Activated T-cell treated with anti-CD3 and anti-CD28 coated beads, Interleukin-2, amount 50 U/mL, for 4 hours (primary cell): ENCODE measurements around the gene CYP17A1. TPM values are rescaled to one million over a fixed set of nuclear protein-coding genes. Genes with fewer than 3 reads are reported as not detected.
A peak's percentile ranks its signal among the peaks of the same experiment; 100 is the strongest.

Source experiments
- ATAC-seq, 2 donors: fragments of 200-7000 bp; cut with Tn5 transposase; one replicate each; pipeline ENCODE4 v1.10.0; 2021
- DNase-seq: peaks from one replicate; pipeline ENCODE4 v3.0.0-alpha.2; 2020
- H3K27me3 Mint-ChIP-seq: one replicate; pipeline ENCODE4 v1.8.0; 2021; ENCODE audit warnings: low read depth, mixed read lengths
- H3K36me3 Mint-ChIP-seq: one replicate; pipeline ENCODE4 v1.8.0; 2022; ENCODE audit warnings: mixed read lengths; ENCODE audit not compliant: insufficient read depth
- H3K4me1 Mint-ChIP-seq: one replicate; pipeline ENCODE4 v1.8.0; 2021; ENCODE audit warnings: low read depth, mixed read lengths
- H3K4me3 Mint-ChIP-seq: one replicate; pipeline ENCODE4 v1.8.0; 2021; ENCODE audit warnings: mild to moderate bottlenecking, moderate library complexity, mixed read lengths
- H3K9me3 Mint-ChIP-seq: one replicate; pipeline ENCODE4 v1.8.0; 2021; ENCODE audit warnings: mixed read lengths
- total RNA-seq, 3 donors: library from RNA; stranded (reverse); gene quantifications; one replicate each; pipeline ENCODE4 v1.2.1, GENCODE V29; 2021

CYP17A1 gene
- total RNA-seq, 3 donors from 2014 or later = 1.2 to 1.9 (median 1.5) TPM

DNA sequence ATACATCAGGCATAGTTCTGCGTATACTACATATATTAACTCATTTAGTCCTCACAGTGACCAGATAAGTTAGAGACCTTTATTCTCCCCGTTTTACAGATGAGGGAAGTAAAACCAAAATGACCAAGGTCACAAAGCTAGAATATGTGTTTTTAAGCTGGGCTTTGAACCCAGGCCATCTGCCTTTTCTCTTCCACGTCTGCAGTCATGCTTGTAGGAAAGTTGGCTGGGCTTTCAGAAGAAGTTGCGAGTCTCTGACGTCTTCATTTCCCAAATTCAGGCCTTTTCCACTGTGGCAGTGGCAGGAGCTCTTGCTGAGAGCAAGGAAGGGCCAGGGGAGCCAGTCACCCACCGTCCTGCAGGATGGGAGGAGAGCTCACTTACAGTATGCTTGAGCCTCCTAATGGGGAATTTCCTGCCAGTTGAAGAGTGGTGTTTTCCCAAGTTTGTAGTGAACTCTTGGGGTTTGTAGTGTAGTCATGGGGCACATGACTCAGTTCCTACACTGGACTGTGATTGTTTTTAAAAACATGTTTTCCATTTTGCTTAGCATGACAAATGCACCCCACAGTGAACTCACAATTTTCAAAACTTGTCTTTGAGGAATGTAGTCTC, 34.2 kb downstream of the CYP17A1 start:
- ATAC-seq = peak; percentile 95 to 97
- no peak overlapping the region for H3K4me3 Mint-ChIP-seq
- H3K9me3 Mint-ChIP-seq = no peaks in the 10 kb centered on the region

DNA sequence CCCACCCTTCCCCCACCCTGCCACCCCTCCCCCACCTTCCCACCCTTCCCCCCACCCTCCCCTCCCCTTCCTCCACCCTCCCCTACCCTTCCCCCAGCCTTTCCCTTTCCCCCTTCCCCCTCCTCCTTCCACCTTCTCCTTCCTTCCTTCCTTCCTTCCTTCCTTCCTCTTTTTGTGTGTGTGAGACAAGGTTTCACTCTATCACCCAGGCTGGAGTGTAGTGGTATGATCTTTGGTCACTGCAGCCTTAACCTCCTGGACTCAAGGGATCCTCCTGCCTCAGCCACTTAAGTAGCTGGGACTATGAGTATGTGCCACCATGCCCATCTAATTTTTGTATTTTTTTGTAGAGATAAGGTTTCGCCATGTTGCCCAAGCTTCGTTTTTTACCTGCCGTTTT, 35.2 kb downstream of the CYP17A1 start:
- DNase-seq (no peak), ATAC-seq (no peak)
- Mint-ChIP-seq H3K9me3 (no peaks in the 10 kb centered on the region), H3K27me3 (no peaks in the 10 kb centered on the region), H3K4me3 (no peak overlapping the region), H3K4me1 (peaks cover 36% of the 10 kb centered on the region), H3K36me3 (peaks cover 29% of the 10 kb centered on the region)

More for the DNA sequence above, 34.2 kb downstream of the CYP17A1 start:
- Mint-ChIP-seq H3K4me1 (peaks cover 32% of the 10 kb centered on the region), H3K27me3 (no peaks in the 10 kb centered on the region), H3K36me3 (peaks cover 29% of the 10 kb centered on the region)
- no peak for DNase-seq

DNA sequence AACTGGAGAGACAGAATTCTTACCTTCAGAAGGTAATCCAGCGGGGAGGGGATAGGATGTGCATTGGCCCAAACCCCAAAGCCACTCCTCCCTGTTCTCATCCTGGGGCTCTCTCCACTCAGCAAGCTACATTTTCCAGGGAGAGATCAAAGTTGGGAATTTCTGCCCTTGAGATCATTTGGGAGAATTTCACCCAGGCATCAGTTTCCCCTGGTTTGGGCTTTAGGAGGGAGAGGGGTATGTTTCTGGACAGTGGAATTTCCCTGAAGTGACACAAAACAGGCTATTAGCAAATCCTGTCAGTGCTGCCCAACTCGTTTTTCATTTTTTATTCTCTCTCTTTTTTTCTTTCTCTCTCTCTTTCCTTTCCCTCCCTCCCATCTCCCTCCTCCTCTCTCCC, 35.7 kb downstream of the CYP17A1 start:
- ATAC-seq = no peak
- Mint-ChIP-seq H3K4me3 (no peak overlapping the region), H3K4me1 (peaks cover 38% of the 10 kb centered on the region), H3K36me3 (peaks cover 26% of the 10 kb centered on the region), H3K27me3 (no peaks in the 10 kb centered on the region), H3K9me3 (no peaks in the 10 kb centered on the region)
- DNase-seq = no peak

GRCh38 chr10:102800611-102801335, 36.4 kb downstream of the CYP17A1 start:
- Mint-ChIP-seq H3K27me3 (no peaks in the 10 kb centered on the region), H3K36me3 (peaks cover 26% of the 10 kb centered on the region), H3K4me1 (peaks cover 46% of the 10 kb centered on the region), H3K9me3 (no peaks in the 10 kb centered on the region), H3K4me3 (no peak overlapping the region)
- no peak for DNase-seq
- ATAC-seq = no peak

DNA sequence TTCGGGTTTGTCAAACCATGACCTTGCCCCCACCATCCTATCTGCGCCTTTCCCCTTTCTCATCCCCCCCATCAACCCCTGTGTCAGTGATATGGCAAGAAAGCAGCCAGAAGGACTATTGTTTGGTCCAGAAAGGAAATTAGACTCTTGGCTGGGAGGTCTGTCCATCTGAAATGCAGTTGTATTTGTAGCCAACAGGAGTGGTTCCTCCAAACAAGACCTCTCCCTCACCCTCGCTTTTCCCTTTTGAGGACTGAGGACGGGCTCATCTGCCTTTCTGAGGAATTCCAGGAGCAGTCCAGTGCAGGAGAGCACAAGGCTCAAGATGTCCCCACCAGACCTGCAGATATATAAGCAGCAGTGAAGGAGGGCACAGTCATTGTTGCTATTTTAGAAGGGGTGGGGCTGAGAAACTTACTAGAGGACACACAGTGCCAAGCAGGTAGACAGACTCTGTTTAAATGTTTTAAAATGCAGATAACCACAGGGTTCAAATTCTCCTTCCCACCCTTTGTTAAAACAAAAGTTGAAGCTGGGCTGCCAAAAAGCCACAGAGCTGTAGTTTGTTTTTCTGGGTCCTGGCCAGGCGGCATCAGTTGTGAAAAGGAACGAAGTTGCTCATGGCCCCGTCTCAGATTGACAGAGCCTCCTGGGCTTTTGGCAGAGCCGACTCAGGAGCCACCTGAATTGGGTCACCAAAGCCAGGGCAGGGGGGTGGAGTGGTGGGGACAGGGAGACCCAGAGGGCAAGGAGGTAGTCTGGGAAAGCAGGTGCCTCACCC, 37.3 kb downstream of the CYP17A1 start:
- H3K27me3 Mint-ChIP-seq = no peaks in the 10 kb centered on the region
- no peaks in the 10 kb centered on the region for H3K9me3 Mint-ChIP-seq
- no peak for DNase-seq
- H3K4me3 Mint-ChIP-seq = no peak overlapping the region
- H3K36me3 Mint-ChIP-seq = peaks cover 26% of the 10 kb centered on the region
- H3K4me1 Mint-ChIP-seq = peaks cover 54% of the 10 kb centered on the region
- no peak for ATAC-seq

- ATAC-seq = peak; percentile 93
- no peaks in the 10 kb centered on the region for H3K27me3 Mint-ChIP-seq
- no peak for DNase-seq
- H3K9me3 Mint-ChIP-seq = no peaks in the 10 kb centered on the region
- peaks cover 47% of the 10 kb centered on the region for H3K4me1 Mint-ChIP-seq
- peaks cover 13% of the 10 kb centered on the region for H3K36me3 Mint-ChIP-seq
- no peak overlapping the region for H3K4me3 Mint-ChIP-seq
Measured at GRCh38 chr10:102796407-102797176, 40.6 kb downstream of the CYP17A1 start.

DNA sequence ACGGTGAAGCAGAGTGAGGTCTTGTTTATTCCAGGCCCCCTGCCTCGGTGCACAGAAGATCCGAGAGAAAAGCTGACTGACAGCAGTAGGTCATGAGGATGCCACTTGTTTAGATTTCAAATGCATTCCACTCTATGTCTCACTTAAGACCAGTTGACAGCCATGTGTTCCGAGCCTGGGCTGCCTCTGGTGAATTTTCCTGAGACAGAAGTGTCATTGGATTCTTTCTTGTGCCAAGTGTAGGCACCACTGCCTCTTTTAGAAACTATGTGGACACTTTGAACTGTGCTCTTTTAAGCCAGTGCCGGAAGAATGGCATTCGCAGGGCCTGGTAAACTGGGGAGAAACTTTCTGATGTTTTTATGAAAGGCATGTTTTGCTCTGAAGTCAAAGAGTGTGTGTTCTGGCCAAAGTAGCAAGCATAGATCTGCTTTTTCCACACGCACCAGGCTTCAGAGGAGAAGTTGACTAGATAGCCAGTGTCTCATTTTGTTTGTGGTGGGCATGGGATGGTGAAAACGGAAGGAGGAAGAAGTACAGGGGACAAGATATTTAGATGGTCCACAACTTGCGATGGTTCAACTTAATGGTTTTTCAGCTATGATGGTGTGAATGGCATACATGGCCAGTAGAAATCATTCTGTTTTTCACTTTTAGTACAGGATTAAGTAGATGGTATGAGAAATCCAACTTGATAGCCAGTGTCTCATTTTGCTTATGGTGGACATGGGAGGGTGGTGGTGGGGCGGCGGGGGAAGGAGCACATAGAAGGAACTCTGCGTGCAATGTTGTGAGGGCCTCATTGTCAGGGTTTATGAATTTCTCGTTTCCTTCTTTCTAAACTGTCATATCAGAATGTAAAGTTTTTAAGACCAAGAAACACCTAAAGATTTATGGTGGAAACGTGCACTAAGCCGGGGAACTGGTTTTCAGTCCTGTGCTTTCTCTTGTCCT, 41.5 kb downstream of the CYP17A1 start:
- DNase-seq (no peak), ATAC-seq (no peak)
- no peaks in the 10 kb centered on the region for H3K9me3 Mint-ChIP-seq
- no peak overlapping the region for H3K4me3 Mint-ChIP-seq
- H3K36me3 Mint-ChIP-seq = peaks cover 9% of the 10 kb centered on the region
- H3K4me1 Mint-ChIP-seq = peaks cover 45% of the 10 kb centered on the region
- H3K27me3 Mint-ChIP-seq = no peaks in the 10 kb centered on the region

DNA sequence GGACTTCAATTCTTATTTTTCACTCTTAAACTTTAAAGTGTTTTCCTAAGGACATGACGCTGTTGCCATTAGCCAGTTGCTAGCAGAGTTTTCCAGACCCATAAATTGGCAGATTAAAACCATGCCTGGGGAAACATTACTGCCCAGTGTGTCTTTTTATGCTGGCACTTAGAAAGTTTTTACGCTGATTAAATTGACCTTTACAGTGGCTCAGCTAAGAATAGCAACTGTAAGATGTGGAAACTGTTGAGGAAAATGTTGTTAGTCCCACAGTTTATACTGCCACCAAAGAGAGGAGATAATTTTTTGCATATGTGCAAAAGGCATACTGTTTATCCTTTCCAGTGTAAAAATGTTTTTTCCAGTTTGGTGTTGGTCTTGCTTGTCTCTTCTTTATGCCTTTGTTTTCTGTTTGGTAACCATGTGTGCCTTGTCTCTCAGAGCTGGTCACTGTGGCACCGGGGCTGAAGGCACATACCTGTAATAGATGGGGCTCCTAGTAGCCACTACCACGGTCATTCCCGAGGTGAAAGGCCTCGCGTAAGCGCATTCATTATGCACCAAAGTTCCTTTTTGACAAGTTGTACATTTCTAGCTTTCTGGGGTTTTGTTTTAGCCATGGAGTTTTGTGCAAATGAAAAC, 45.3 kb downstream of the CYP17A1 start:
- peaks cover 11% of the 10 kb centered on the region for H3K36me3 Mint-ChIP-seq
- peaks cover 41% of the 10 kb centered on the region for H3K4me1 Mint-ChIP-seq
- no peak overlapping the region for H3K4me3 Mint-ChIP-seq
- H3K9me3 Mint-ChIP-seq = peaks cover 5% of the 10 kb centered on the region
- no peak for DNase-seq
- no peak for ATAC-seq
- no peaks in the 10 kb centered on the region for H3K27me3 Mint-ChIP-seq

- no peaks in the 10 kb centered on the region for H3K27me3 Mint-ChIP-seq
- ATAC-seq (no peak), DNase-seq (no peak)
- peaks cover 31% of the 10 kb centered on the region for H3K4me1 Mint-ChIP-seq
- H3K9me3 Mint-ChIP-seq = peaks cover 5% of the 10 kb centered on the region
- H3K4me3 Mint-ChIP-seq = no peak overlapping the region
- peaks cover 13% of the 10 kb centered on the region for H3K36me3 Mint-ChIP-seq
Measured at GRCh38 chr10:102785818-102786217, 51.4 kb downstream of the CYP17A1 start.

- H3K27me3 Mint-ChIP-seq = no peaks in the 10 kb centered on the region
- no peaks in the 10 kb centered on the region for H3K9me3 Mint-ChIP-seq
- peaks cover 11% of the 10 kb centered on the region for H3K36me3 Mint-ChIP-seq
- no peak overlapping the region for H3K4me3 Mint-ChIP-seq
- ATAC-seq (no peak), DNase-seq (no peak)
- H3K4me1 Mint-ChIP-seq = peaks cover 38% of the 10 kb centered on the region
Measured at GRCh38 chr10:102783568-102783967, 53.6 kb downstream of the CYP17A1 start.

GRCh38 chr10:102782673-102783551, 54.3 kb downstream of the CYP17A1 start:
- ATAC-seq (no peak), DNase-seq (no peak)
- H3K27me3 Mint-ChIP-seq = no peaks in the 10 kb centered on the region
- no peaks in the 10 kb centered on the region for H3K9me3 Mint-ChIP-seq
- H3K36me3 Mint-ChIP-seq = peaks cover 11% of the 10 kb centered on the region
- peaks cover 42% of the 10 kb centered on the region for H3K4me1 Mint-ChIP-seq
- H3K4me3 Mint-ChIP-seq = no peak overlapping the region

DNA sequence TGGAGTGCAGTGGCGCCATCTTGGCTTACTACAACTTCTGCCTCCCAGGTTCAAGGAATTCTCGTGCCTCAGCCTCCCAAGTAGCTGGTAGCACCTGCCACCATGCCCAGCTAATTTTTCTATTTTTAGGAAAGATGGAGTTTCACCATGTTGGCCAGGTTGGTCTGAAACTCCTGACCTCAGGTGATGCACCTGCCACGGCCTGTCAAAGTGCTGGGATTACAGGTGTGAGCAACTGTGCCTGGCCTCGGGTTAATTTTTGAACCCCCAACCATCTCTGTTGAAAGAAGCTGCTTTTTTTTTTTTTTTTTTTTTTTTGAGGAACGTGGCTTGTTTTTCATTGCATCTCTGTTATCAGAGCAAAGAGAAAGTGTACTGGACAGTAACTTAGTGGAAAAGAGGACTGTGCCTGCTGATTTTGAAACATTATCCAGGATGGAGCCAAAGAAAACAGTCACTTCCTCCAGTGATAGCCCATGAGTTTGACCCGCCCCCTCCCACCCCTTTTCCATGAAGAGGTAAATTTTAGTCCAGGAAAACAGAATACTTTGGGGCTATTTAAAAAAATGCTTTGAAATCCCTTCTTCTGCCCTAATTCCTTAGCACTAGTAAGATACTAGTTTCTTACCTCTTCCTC, 55.2 kb downstream of the CYP17A1 start:
- H3K9me3 Mint-ChIP-seq = no peaks in the 10 kb centered on the region
- peaks cover 41% of the 10 kb centered on the region for H3K4me1 Mint-ChIP-seq
- no peak for DNase-seq
- no peak overlapping the region for H3K4me3 Mint-ChIP-seq
- ATAC-seq = no peak
- no peaks in the 10 kb centered on the region for H3K27me3 Mint-ChIP-seq
- peaks cover 9% of the 10 kb centered on the region for H3K36me3 Mint-ChIP-seq
